Dendritic cell treated with granulocyte-macrophage colony-stimulating factor and Interleukin-4, amounts not matched to agents 40 ng/mL and 50 ng/mL, for 4 days (primary cell): ENCODE measurements around the gene GMNN.
A peak's percentile ranks its signal among the peaks of the same experiment; 100 is the strongest.
"Not testable (repeated sequence)": the region's sequence is repeated elsewhere in the genome, so short reads cannot be mapped to it uniquely, and the experiment has no call there.

Source experiments
- H3K27ac Mint-ChIP-seq: one replicate; pipeline ENCODE4 v1.8.0; 2022; ENCODE audit warnings: mild to moderate bottlenecking, mixed read lengths
- H3K27me3 Mint-ChIP-seq: one replicate; pipeline ENCODE4 v1.8.0; 2022; ENCODE audit warnings: mild to moderate bottlenecking, mixed read lengths
- H3K36me3 Mint-ChIP-seq: one replicate; pipeline ENCODE4 v1.8.0; 2022; ENCODE audit warnings: low read depth, mixed read lengths
- H3K4me1 Mint-ChIP-seq: one replicate; pipeline ENCODE4 v1.8.0; 2022; ENCODE audit warnings: low read depth, mixed read lengths
- H3K4me3 Mint-ChIP-seq: one replicate; pipeline ENCODE4 v1.8.0; 2022; ENCODE audit warnings: mild to moderate bottlenecking, moderate library complexity, mixed read lengths
- H3K9me3 Mint-ChIP-seq: one replicate; pipeline ENCODE4 v1.8.0; 2022; ENCODE audit warnings: mixed read lengths
- intact Hi-C: fragments of 100-400 bp; cut with micrococcal nuclease; formaldehyde crosslinking; loops from one replicate; pipeline ENCODE4 v1.15.0; 2022

Gene GMNN

DNA sequence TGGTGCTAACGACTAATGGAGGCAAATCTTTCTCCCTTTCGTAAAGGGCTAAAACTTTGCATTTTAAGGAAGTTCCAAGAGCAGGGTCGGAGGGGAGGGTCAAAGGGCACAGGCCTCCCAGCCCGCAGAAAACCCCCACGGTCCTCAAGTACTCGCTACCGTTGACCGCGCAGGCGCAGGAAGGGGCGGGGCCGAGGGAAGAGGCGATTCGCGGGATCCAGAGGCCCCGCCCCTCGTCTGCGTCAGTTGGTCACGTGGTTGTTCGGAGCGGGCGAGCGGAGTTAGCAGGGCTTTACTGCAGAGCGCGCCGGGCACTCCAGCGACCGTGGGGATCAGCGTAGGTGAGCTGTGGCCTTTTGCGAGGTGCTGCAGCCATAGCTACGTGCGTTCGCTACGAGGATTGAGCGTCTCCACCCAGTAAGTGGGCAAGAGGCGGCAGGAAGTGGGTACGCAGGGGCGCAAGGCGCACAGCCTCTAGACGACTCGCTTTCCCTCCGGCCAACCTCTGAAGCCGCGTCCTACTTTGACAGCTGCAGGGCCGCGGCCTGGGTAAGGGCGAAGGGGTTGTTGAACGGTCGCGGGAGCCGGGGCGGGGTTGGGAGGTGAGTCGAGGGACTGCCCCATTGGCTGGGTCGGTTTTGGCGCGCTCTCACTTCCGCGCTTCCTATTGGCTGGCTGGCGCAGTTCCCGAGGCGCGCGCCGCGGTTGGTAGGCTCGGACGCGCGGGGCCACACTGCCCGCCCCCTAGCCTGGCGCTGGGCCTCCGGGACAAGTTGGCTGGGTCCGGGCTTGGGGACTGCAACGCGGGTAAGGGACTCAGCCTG is at the start of gene GMNN:
GMNN (plus strand) TSS at position 242 of the 824 bp plus-strand sequence. CDS start 2,310 bp downstream, outside the sequence.
- H3K27me3 Mint-ChIP-seq = no peaks in the 10 kb centered on the region
- H3K4me3 Mint-ChIP-seq = peak within 1 kb of the TSS; percentile 99
- H3K36me3 Mint-ChIP-seq = peaks cover 9% of the 10 kb centered on the region
- H3K4me1 Mint-ChIP-seq = peaks cover 26% of the 10 kb centered on the region
- H3K9me3 Mint-ChIP-seq = no peaks in the 10 kb centered on the region
- intact Hi-C loops = loop anchor here (2.0 to 10.0 kb wide), 3 partner anchors 54 to 300 kb away; no protein-coding TSS in a partner anchor
- peak within 1 kb of the TSS; percentile 95 for H3K27ac Mint-ChIP-seq

- Mint-ChIP-seq H3K9me3 (peaks cover 24% of the 10 kb centered on the region), H3K4me1 (peaks cover 34% of the 10 kb centered on the region), H3K27ac (peak overlapping the region; percentile 18), H3K36me3 (peaks cover 20% of the 10 kb centered on the region)
- intact Hi-C loops = loop anchor here (1.0 kb wide), 1 partner anchor 12 kb away; no protein-coding TSS in a partner anchor
- not testable (repeated sequence) for H3K27me3 Mint-ChIP-seq, H3K4me3 Mint-ChIP-seq
Observed at GRCh38 chr6:24730653-24731052, 44.1 kb upstream of the GMNN start.

- Mint-ChIP-seq H3K36me3 (peaks cover 20% of the 10 kb centered on the region), H3K4me1 (peaks cover 34% of the 10 kb centered on the region), H3K9me3 (peaks cover 24% of the 10 kb centered on the region)
- H3K4me3 Mint-ChIP-seq, H3K27me3 Mint-ChIP-seq, H3K27ac Mint-ChIP-seq, intact Hi-C loops: not testable (repeated sequence)
Observed at GRCh38 chr6:24731456-24732134, 43.1 kb upstream of the GMNN start.

DNA sequence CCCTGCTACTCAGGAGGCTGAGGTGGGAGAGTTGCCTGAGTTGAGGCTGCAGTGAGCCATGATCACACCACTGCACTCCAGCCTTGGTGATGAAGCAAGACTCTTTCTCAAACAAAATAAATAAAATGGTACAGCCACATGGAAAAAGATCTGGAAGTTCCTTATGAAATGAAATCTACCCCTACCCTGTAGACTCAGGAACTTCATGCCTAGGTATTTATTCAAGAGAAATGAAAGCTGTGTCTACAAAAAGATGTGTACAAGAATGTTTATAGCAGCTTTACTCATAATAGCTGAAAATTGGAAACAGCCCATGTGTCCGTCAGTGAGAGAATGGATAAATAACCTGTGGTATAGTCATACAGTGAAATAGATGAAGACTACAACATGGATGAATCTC is 40.6 kb upstream of the GMNN start:
- peaks cover 24% of the 10 kb centered on the region for H3K9me3 Mint-ChIP-seq
- intact Hi-C loops = no loop called here
- no peaks in the 10 kb centered on the region for H3K27me3 Mint-ChIP-seq
- peaks cover 20% of the 10 kb centered on the region for H3K36me3 Mint-ChIP-seq
- peak overlapping the region; percentile 63 for H3K27ac Mint-ChIP-seq
- peaks cover 33% of the 10 kb centered on the region for H3K4me1 Mint-ChIP-seq
- H3K4me3 Mint-ChIP-seq = no peak overlapping the region

DNA sequence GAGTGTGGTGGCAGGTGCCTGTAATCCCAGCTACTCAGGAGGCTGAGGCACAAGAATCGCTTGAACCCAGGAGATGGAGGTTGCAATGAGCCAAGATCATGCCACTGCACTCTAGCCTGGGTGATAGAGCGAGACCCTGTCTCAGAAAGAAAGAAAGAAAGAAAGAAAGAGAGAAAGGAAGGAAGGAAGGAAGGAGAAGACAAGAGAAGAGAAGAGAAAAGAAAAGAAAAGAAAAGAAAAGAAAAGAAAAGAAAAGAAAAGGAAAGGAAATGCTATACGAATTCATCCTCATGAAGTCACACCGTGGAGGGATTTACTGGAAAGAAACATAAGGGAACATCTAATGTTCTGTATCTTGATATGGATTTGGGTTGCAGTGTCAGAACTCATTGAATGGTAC is 40.0 kb upstream of the GMNN start:
- Mint-ChIP-seq H3K9me3 (peaks cover 24% of the 10 kb centered on the region), H3K36me3 (peaks cover 20% of the 10 kb centered on the region), H3K4me1 (peaks cover 28% of the 10 kb centered on the region)
- H3K4me3 Mint-ChIP-seq, H3K27ac Mint-ChIP-seq, intact Hi-C loops, H3K27me3 Mint-ChIP-seq: not testable (repeated sequence)

DNA sequence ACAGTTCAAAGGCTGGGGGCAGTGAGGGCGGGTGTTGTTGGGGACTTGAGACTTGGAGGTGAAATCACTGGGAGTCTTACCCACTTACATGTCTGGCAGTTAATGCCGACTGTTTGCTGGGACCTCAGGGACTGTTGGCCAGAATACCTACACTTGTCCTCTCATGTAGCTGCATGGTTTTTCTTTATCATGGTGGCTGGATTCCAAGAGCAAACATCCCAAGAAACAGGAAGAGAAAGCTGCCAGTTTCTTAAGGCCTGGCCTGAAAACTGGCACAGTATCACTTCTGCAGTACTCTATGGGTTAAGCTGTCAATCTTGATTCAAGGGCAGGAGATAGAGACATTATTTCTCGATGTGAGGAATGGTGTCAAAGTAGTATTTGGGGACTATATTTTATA is 36.0 kb upstream of the GMNN start:
- H3K27ac Mint-ChIP-seq = peak overlapping the region; percentile 68
- no peaks in the 10 kb centered on the region for H3K9me3 Mint-ChIP-seq
- peaks cover 46% of the 10 kb centered on the region for H3K4me1 Mint-ChIP-seq
- intact Hi-C loops = no loop called here
- no peaks in the 10 kb centered on the region for H3K27me3 Mint-ChIP-seq
- H3K4me3 Mint-ChIP-seq = no peak overlapping the region
- no peaks in the 10 kb centered on the region for H3K36me3 Mint-ChIP-seq

GRCh38 chr6:24740861-24741260 is 33.9 kb upstream of the GMNN start:
- intact Hi-C loops = no loop called here
- Mint-ChIP-seq H3K27ac (peak overlapping the region; percentile 99), H3K4me3 (no peak overlapping the region), H3K36me3 (peaks cover 5% of the 10 kb centered on the region), H3K4me1 (peaks cover 62% of the 10 kb centered on the region), H3K9me3 (no peaks in the 10 kb centered on the region), H3K27me3 (no peaks in the 10 kb centered on the region)

DNA sequence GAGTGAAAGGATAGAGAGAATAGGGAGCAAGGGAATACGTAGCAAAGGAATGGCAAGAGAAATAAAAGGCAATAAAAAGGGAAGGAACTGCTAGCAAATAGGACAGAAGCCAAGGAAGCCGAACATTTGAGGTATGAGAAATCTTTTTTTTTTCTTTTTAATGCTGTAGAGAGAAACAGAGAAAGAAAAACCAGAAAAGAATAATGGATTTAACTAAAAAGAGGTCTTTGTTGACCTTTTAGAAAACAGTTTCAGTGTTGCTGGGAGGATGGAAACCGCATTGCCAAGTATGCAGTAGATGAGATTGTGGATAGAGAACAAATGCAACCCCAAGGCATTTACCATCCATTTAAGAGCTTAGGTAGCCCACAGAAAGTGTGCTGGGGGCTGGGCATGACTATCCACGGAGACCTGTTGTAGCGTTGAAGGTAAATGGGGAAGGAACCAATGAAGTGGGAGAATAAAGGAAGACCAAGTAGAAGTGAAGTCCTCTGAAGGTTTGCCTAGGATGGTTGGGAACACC is 32.5 kb upstream of the GMNN start:
- intact Hi-C loops = loop anchor here (1.0 kb wide), 1 partner anchor 12 kb away; no protein-coding TSS in a partner anchor
- peak overlapping the region; percentile 99 for H3K27ac Mint-ChIP-seq
- peaks cover 67% of the 10 kb centered on the region for H3K4me1 Mint-ChIP-seq
- H3K36me3 Mint-ChIP-seq = peaks cover 5% of the 10 kb centered on the region
- H3K9me3 Mint-ChIP-seq = no peaks in the 10 kb centered on the region
- peak overlapping the region; percentile 60 for H3K4me3 Mint-ChIP-seq
- H3K27me3 Mint-ChIP-seq = no peaks in the 10 kb centered on the region

DNA sequence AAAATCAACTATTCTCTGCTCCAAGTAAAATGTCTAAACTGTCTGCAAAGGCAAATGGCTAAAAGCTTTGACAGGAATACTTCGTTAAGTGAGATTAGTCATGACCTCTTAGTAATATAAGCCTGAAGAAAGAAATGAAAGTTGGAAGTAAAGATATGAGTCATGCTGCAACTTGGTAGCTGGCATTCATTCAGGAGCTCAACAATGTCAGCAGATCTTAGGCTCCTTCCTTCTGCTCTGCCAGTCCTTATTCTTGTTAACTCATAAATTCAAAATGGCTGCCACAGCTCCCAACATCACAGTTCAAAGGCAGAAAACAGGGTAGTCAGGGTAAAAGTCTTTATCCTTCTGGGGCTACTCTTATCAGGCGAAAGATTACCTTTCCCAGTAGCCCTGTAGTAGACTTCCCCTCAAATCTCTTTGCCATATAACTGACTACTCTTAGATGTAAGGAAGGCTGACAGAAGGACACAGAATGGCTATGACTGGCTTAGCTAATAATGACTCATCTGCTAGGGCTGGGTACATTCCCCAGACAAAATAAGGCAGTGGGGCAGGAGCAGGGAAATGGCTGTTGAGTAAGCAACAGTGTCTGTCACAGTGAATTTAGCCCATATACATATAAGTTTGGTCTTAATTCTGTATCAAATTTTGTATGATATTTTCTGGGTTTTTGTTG is 31.3 kb upstream of the GMNN start:
- Mint-ChIP-seq H3K36me3 (peaks cover 5% of the 10 kb centered on the region), H3K4me3 (peak overlapping the region; percentile 60), H3K27ac (peak overlapping the region; percentile 99), H3K9me3 (no peaks in the 10 kb centered on the region), H3K4me1 (peaks cover 77% of the 10 kb centered on the region), H3K27me3 (no peaks in the 10 kb centered on the region)
- intact Hi-C loops = no loop called here

DNA sequence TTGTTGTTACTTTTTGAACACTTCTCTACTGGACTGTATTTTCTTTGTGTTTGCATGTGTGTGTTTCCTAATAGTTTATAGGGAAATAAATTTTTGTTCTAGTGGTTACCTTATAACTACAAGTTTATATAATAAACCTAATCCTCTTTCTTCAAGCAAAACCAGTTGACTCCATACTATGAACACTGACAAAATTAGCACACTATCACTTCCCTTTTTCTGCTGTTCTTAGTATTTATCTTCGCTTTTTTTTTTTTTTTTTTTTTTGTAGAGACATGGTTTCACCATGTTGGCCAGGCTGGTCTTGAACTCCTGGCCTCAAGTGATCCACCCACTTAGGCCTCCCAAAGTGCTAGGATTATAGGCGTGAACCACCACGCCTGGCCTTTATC is 30.8 kb upstream of the GMNN start:
- no peaks in the 10 kb centered on the region for H3K27me3 Mint-ChIP-seq
- no peaks in the 10 kb centered on the region for H3K9me3 Mint-ChIP-seq
- peak overlapping the region; percentile 2 for H3K4me3 Mint-ChIP-seq
- peaks cover 5% of the 10 kb centered on the region for H3K36me3 Mint-ChIP-seq
- H3K27ac Mint-ChIP-seq = peak overlapping the region; percentile 99
- H3K4me1 Mint-ChIP-seq = peaks cover 76% of the 10 kb centered on the region
- intact Hi-C loops = no loop called here

DNA sequence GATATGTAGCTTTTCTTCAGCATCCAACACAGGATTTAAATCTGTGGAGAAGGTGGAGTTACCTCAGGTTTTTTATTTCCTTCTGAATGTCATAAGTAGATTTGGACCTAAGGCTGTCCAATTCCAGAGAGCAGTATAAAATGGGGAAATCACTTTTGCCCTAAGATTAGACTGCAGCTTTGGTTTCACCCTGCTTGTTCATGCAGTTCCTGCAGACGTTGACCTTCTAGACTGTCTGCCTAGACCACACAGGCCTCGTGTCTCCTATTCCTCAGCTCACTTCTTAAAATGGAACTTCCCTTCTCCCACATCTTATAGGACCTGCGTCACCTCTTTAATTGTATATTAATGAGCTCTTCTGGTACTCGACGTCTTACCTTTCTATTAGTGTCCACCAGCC is 29.8 kb upstream of the GMNN start:
- Mint-ChIP-seq H3K27ac (peak overlapping the region; percentile 99), H3K4me3 (no peak overlapping the region), H3K27me3 (no peaks in the 10 kb centered on the region), H3K4me1 (peaks cover 78% of the 10 kb centered on the region), H3K9me3 (no peaks in the 10 kb centered on the region), H3K36me3 (peaks cover 5% of the 10 kb centered on the region)
- intact Hi-C loops = loop anchor here (1.0 kb wide), 1 partner anchor 24 kb away; no protein-coding TSS in a partner anchor

DNA sequence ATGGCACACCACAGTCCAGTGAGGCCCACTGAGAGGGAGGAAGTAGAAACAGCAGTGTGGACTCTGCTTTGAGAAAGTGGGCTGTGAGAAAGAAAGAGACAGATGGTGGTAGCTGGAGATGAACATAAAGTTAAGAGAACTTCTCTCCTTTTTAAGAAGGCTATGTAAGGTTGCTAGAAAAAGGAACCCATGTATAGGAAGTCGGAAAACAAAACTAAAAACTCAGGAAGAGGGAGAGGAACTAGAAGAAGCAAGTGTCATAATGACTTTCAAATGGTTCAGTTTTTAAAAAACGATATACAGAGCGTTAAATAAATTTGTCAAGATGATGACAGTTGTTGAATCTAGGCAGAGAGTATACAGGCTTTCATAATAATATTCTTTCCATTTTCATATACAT is 25.4 kb upstream of the GMNN start:
- Mint-ChIP-seq H3K4me3 (no peak overlapping the region), H3K36me3 (peaks cover 23% of the 10 kb centered on the region), H3K27ac (peak overlapping the region; percentile 89), H3K27me3 (no peaks in the 10 kb centered on the region), H3K4me1 (peaks cover 55% of the 10 kb centered on the region), H3K9me3 (peaks cover 18% of the 10 kb centered on the region)
- intact Hi-C loops = no loop called here

DNA sequence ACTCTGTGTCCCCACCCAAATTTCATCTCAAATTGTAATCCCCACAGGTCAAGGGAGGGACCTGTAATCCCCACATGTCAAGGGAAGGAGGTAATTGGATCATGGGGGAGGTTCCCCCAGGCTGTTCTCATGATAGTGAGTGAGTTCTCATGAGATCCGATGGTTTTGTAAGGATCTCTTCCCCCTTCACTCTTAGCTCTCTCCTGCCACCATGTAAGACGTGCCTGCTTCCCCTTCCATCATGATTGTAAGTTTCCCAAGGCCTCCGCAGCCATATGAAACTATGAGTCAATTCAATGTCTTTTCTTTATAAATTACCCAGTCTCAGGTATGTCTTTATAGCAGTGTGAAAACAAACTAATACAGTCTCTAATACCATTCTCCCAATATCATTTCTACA is 23.9 kb upstream of the GMNN start:
- peaks cover 39% of the 10 kb centered on the region for H3K4me1 Mint-ChIP-seq
- H3K4me3 Mint-ChIP-seq, H3K27me3 Mint-ChIP-seq, intact Hi-C loops: not testable (repeated sequence)
- peak overlapping the region; percentile 89 for H3K27ac Mint-ChIP-seq
- peaks cover 18% of the 10 kb centered on the region for H3K36me3 Mint-ChIP-seq
- peaks cover 22% of the 10 kb centered on the region for H3K9me3 Mint-ChIP-seq
